GM18868 (cell line): ENCODE data around the gene BPIFB4.

Experiments used
- ATAC-seq: cut with Tn5 transposase; IDR thresholded peaks from one replicate; pipeline ENCODE4 v1.9.1; 2021; ENCODE audit warnings: mild to moderate bottlenecking, moderate library complexity; ENCODE audit not compliant: unreplicated experiment

BPIFB4 gene

DNA sequence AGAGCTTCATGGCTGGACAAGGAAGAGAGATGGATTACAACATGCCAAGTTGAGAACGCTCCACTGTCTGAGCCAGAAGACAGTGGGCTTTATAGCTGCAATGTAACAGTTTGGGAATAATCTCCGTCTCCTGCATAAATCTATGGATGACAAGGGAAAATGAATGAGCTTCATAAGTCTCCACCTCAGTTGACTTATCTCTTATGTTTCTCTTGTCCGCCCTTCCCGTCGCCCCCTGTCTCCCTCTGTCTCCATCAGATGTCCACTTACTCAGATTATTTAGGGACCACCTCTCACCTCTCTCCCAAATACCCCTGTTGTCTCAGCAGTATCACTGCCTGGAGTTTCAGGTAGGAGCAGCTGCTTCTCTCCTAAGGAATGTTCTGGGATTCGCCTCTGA lies 74.8 kb downstream of the BPIFB4 start:
- ATAC-seq: no peak

DNA sequence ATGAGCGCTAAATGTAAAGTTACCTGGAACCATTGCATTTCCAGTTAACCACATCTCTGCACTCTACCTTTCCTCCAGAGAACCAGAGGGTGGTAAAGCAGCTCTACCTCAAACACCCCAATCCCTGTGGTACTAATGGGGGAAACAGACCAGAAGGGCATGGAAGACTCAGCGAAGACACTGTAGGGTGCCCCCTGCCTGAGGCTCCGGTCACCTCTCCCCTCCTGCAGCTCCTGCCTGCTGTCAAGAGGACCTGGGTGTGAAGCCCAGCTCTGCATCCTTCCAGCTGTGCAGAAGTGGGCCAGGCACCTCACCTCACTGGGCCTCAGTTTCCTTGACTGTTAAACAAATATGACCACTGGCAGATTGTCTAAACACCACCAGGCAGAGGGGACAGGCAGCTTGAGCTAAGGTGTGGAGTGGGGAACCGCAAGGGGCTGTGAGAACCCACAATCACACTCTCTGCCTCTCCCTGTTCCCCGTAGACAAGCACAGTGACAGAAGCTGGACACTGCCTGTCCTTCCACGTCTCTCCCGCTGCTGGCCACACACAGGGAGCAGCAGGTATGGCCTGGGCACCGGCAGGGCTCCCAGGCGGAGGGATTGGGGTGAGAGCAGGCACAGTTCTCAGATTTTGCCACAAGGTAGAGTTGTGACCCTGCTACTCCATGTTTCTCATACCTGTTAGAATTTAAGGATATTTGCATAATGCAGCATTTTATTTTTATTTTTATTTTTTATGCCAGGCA lies 79.4 kb downstream of the BPIFB4 start:
- ATAC-seq: no peak

DNA sequence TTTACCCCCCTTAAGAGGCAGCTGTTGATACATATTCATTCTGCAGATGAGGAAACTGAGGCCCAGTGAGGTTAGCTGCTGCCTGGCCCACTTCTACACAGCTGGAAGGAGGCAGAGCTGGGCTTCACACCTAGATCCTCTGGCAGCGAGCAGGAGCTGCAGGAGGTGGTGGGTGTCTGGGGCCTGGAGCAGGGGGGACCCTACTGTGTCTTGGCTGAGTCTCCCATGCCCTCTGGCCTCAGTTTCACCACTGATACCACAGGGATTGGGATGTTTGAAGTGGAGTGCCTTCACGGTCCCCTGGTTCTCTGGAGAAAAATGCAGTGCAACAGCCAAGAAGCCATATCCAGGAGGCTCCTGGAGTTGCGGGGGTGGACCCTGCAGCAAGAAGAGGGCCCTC lies 80.3 kb downstream of the BPIFB4 start:
- ATAC-seq: no peak

DNA sequence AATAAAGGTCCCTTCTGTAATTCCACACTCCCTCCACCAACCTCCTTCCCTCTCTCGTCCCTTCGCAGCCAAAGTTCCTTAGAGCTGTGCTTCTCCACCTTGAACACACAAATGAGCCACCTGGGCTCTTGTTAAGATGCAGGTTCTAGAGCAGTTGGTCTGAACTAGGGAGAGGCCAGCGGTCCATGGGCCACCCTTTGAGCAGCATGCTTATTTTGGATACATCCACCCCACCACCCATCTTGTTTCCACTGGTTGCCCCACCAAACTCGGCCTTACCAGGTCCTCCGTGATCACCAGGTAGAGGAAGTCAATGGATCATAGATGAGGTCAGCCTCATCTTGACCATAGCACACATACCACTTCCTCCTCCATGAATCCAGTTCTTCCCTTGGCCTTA lies 81.2 kb downstream of the BPIFB4 start:
- ATAC-seq: no peak
